ENCODE data around the gene DAPK2. TPM values are rescaled to one million over a fixed set of nuclear protein-coding genes. Genes with fewer than 3 reads are reported as not detected.

DAPK2 gene
- total and polyA plus RNA-seq, 2 experiments from 2014 or later: 5.8 to 7.5 TPM

GRCh38 chr15:64029633-64030032 is 16.7 kb downstream of the DAPK2 start:
- H3K9ac ChIP-seq: no peak overlapping the region
- H3K27ac ChIP-seq: no peak overlapping the region
- WGBS, 2 experiments (ENCODE audit: low coverage in 1 of 2, low lambda C conversion rate in 2 of 2, missing lambda C conversion rate in 2 of 2): 95 to 100% methylated on average over 4 of the region's 4 CpGs
- no peak overlapping the region for H2AFZ ChIP-seq
- H3K36me3 ChIP-seq (ENCODE audit: low read depth): no peaks in the 10 kb centered on the region
- H3K4me2 ChIP-seq (ENCODE audit: unreplicated experiment): no peak overlapping the region
- H3K9me2 ChIP-seq (ENCODE audit: insufficient read depth): no peaks in the 10 kb centered on the region
- in situ Hi-C loops (cut with MboI): no loop called here
- H3K79me2 ChIP-seq (ENCODE audit: insufficient read depth): no peaks in the 10 kb centered on the region
- no peak overlapping the region for H3K4me3 ChIP-seq
- peaks cover 8% of the 10 kb centered on the region for H3K4me1 ChIP-seq (ENCODE audit: insufficient read depth)
- H3F3A ChIP-seq (ENCODE audit: insufficient read depth): no peaks in the 10 kb centered on the region
- DNase-seq: no peak
- no peaks in the 10 kb centered on the region for H4K20me1 ChIP-seq (ENCODE audit: insufficient read depth)
- TF ChIP-seq EZH2phosphoT487 (IDR thresholded peaks at IDR 0.05; ENCODE audit: insufficient read depth, low read depth): no peak
- no peak for TF ChIP-seq EZH2 (IDR thresholded peaks at IDR 0.05; ENCODE audit: insufficient read depth, poor library complexity, severe bottlenecking)
- no peaks in the 10 kb centered on the region for H3K9me3 ChIP-seq (ENCODE audit: low read depth)
- H3K27me3 ChIP-seq (replicated peaks; ENCODE audit: insufficient read depth): no peaks in the 10 kb centered on the region

- Histone ChIP-seq H3K79me2 (ENCODE audit: insufficient read depth) (no peaks in the 10 kb centered on the region), H3K27me3 (replicated peaks; ENCODE audit: insufficient read depth) (no peaks in the 10 kb centered on the region), H3K4me1 (ENCODE audit: insufficient read depth) (peaks cover 13% of the 10 kb centered on the region), H3F3A (ENCODE audit: insufficient read depth) (no peaks in the 10 kb centered on the region), H3K9me2 (ENCODE audit: insufficient read depth) (no peaks in the 10 kb centered on the region), H3K36me3 (ENCODE audit: low read depth) (no peaks in the 10 kb centered on the region), H4K20me1 (ENCODE audit: insufficient read depth) (no peaks in the 10 kb centered on the region), H3K9me3 (ENCODE audit: low read depth) (no peaks in the 10 kb centered on the region), H3K27ac (no peak overlapping the region), H3K4me2 (ENCODE audit: unreplicated experiment) (no peak overlapping the region), H3K9ac (no peak overlapping the region), H2AFZ (no peak overlapping the region), H3K4me3 (no peak overlapping the region)
- in situ Hi-C loops (cut with MboI): no loop called here
- no peak for TF ChIP-seq EZH2phosphoT487 (IDR thresholded peaks at IDR 0.05; ENCODE audit: insufficient read depth, low read depth)
- no peak for TF ChIP-seq EZH2 (IDR thresholded peaks at IDR 0.05; ENCODE audit: insufficient read depth, poor library complexity, severe bottlenecking)
- no peak for DNase-seq
- WGBS, 2 experiments (ENCODE audit: low coverage in 1 of 2, low lambda C conversion rate in 2 of 2, missing lambda C conversion rate in 2 of 2): 60 to 67% methylated on average over 8 of the region's 8 CpGs
These were observed 17.2 kb downstream of the DAPK2 start for GRCh38 chr15:64029110-64029509.

GRCh38 chr15:64026591-64026990 is 19.7 kb downstream of the DAPK2 start:
- Histone ChIP-seq H3K27me3 (replicated peaks; ENCODE audit: insufficient read depth) (no peaks in the 10 kb centered on the region), H3K4me2 (ENCODE audit: unreplicated experiment) (no peak overlapping the region), H3K36me3 (ENCODE audit: low read depth) (no peaks in the 10 kb centered on the region), H3F3A (ENCODE audit: insufficient read depth) (no peaks in the 10 kb centered on the region), H3K4me1 (ENCODE audit: insufficient read depth) (peaks cover 13% of the 10 kb centered on the region), H3K9me3 (ENCODE audit: low read depth) (no peaks in the 10 kb centered on the region), H2AFZ (no peak overlapping the region), H3K4me3 (no peak overlapping the region), H4K20me1 (ENCODE audit: insufficient read depth) (no peaks in the 10 kb centered on the region), H3K9me2 (ENCODE audit: insufficient read depth) (no peaks in the 10 kb centered on the region), H3K9ac (no peak overlapping the region), H3K27ac (no peak overlapping the region), H3K79me2 (ENCODE audit: insufficient read depth) (no peaks in the 10 kb centered on the region)
- in situ Hi-C loops (cut with MboI): no loop called here
- TF ChIP-seq EZH2phosphoT487 (IDR thresholded peaks at IDR 0.05; ENCODE audit: insufficient read depth, low read depth): no peak
- no peak for TF ChIP-seq EZH2 (IDR thresholded peaks at IDR 0.05; ENCODE audit: insufficient read depth, poor library complexity, severe bottlenecking)
- 97 to 100% methylated on average over 4 of the region's 4 CpGs for WGBS, 2 experiments (ENCODE audit: low coverage in 1 of 2, low lambda C conversion rate in 2 of 2, missing lambda C conversion rate in 2 of 2)
- no peak for DNase-seq

- 64 to 71% methylated on average over 5 of the region's 5 CpGs for WGBS, 2 experiments (ENCODE audit: low coverage in 1 of 2, low lambda C conversion rate in 2 of 2, missing lambda C conversion rate in 2 of 2)
- in situ Hi-C loops (cut with MboI): no loop called here
- no peak overlapping the region for H3K9ac ChIP-seq
These were observed 21.9 kb downstream of the DAPK2 start for GRCh38 chr15:64024172-64025050.

More at GRCh38 chr15:64024172-64025050, 21.9 kb downstream of the DAPK2 start:
- H3K4me3 ChIP-seq: no peak overlapping the region
- no peak overlapping the region for H3K4me2 ChIP-seq (ENCODE audit: unreplicated experiment)
- peaks cover 17% of the 10 kb centered on the region for H3K4me1 ChIP-seq (ENCODE audit: insufficient read depth)
- 0 out of 2 replicates have a peak, but pooled peaks cover 2% of the 10 kb centered on the region for H3F3A ChIP-seq (ENCODE audit: insufficient read depth)
- peak; percentile 31 for DNase-seq
- H4K20me1 ChIP-seq (ENCODE audit: insufficient read depth): no peaks in the 10 kb centered on the region
- no peak for TF ChIP-seq EZH2 (IDR thresholded peaks at IDR 0.05; ENCODE audit: insufficient read depth, poor library complexity, severe bottlenecking)
- no peak for TF ChIP-seq EZH2phosphoT487 (IDR thresholded peaks at IDR 0.05; ENCODE audit: insufficient read depth, low read depth)
- no peaks in the 10 kb centered on the region for H3K9me3 ChIP-seq (ENCODE audit: low read depth)
- no peak overlapping the region for H3K27ac ChIP-seq
- no peak overlapping the region for H2AFZ ChIP-seq
- H3K27me3 ChIP-seq (replicated peaks; ENCODE audit: insufficient read depth): no peaks in the 10 kb centered on the region
- H3K36me3 ChIP-seq (ENCODE audit: low read depth): no peaks in the 10 kb centered on the region
- H3K79me2 ChIP-seq (ENCODE audit: insufficient read depth): no peaks in the 10 kb centered on the region
- H3K9me2 ChIP-seq (ENCODE audit: insufficient read depth): no peaks in the 10 kb centered on the region

Measured in GM23248 (cell line).